H9 (cell line): ENCODE results near the gene NHS. TPM values are rescaled to one million over a fixed set of nuclear protein-coding genes. Genes with fewer than 3 reads are reported as not detected.

Experiments
- DNase-seq: peaks from one replicate; pipeline ENCODE4 v3.0.0-alpha.2; 2017
- H2AFZ ChIP-seq: one replicate; pipeline ENCODE4 v1.6.1; 2013; ENCODE audit warnings: mild to moderate bottlenecking, low read length, control low read depth, moderate library complexity
- H2AK5ac ChIP-seq: 2 replicates; pipeline ENCODE4 v1.6.1; 2013; ENCODE audit warnings: low read length, control low read depth, mixed read lengths; ENCODE audit not compliant: insufficient read length
- H2BK120ac ChIP-seq: one replicate; pipeline ENCODE4 v1.6.1; 2013; ENCODE audit warnings: low read depth, mild to moderate bottlenecking, low read length, control low read depth, inconsistent platforms; ENCODE audit not compliant: poor library complexity, severe bottlenecking
- H2BK12ac ChIP-seq: 2 replicates; pipeline ENCODE4 v1.6.1; 2013; ENCODE audit warnings: low read length, control low read depth, mixed read lengths, low read depth; ENCODE audit not compliant: insufficient read length
- H2BK15ac ChIP-seq: 2 replicates; pipeline ENCODE4 v1.6.1; 2013; ENCODE audit warnings: low read depth, low read length, control low read depth
- H2BK20ac ChIP-seq: one replicate; pipeline ENCODE4 v1.6.1; 2013; ENCODE audit warnings: low read depth, mild to moderate bottlenecking, low read length, control low read depth, inconsistent platforms; ENCODE audit not compliant: poor library complexity, severe bottlenecking
- H2BK5ac ChIP-seq: 2 replicates; pipeline ENCODE4 v1.6.1; 2013; ENCODE audit warnings: low read length, control low read depth, mixed read lengths; ENCODE audit not compliant: insufficient read length
- H3K14ac ChIP-seq: 2 replicates; pipeline ENCODE4 v1.6.1; 2013; ENCODE audit warnings: low read length, control low read depth; ENCODE audit not compliant: insufficient read depth
- H3K18ac ChIP-seq: 2 replicates; pipeline ENCODE4 v1.6.1; 2013; ENCODE audit warnings: low read depth, mild to moderate bottlenecking, mixed read lengths, low read length, control low read depth; ENCODE audit not compliant: insufficient read length
- H3K23ac ChIP-seq: 2 replicates; pipeline ENCODE4 v1.6.1; 2013; ENCODE audit warnings: low read length, control low read depth, mixed read lengths, low read depth; ENCODE audit not compliant: insufficient read length
- H3K23me2 ChIP-seq: 2 replicates; pipeline ENCODE4 v1.6.1; 2013; ENCODE audit warnings: low read depth, mild to moderate bottlenecking, mixed read lengths, low read length, control low read depth; ENCODE audit not compliant: insufficient read length, poor library complexity, severe bottlenecking
- H3K27ac ChIP-seq: 2 replicates; pipeline ENCODE4 v1.5.1; 2013; ENCODE audit warnings: low read length, control low read depth, mixed read lengths, low read depth; ENCODE audit not compliant: insufficient read length
- H3K27me3 ChIP-seq: 2 replicates; pipeline ENCODE4 v1.6.1; 2013; ENCODE audit warnings: low read length, control low read depth, inconsistent platforms; ENCODE audit not compliant: insufficient read depth
- H3K4ac ChIP-seq: 2 replicates; pipeline ENCODE4 v1.6.1; 2013; ENCODE audit warnings: low read depth, mild to moderate bottlenecking, control low read depth, inconsistent platforms, low read length, moderate library complexity
- H3K4me1 ChIP-seq: 2 replicates; pipeline ENCODE4 v1.6.1; 2013; ENCODE audit warnings: low read length, control low read depth, inconsistent platforms; ENCODE audit not compliant: insufficient read depth
- H3K4me2 ChIP-seq: 2 replicates; pipeline ENCODE4 v1.6.1; 2013; ENCODE audit warnings: low read length, control low read depth, mixed read lengths; ENCODE audit not compliant: insufficient read length, insufficient read depth
- H3K56ac ChIP-seq: 2 replicates; pipeline ENCODE4 v1.6.1; 2013; ENCODE audit warnings: low read depth, mild to moderate bottlenecking, mixed read lengths, low read length, control low read depth; ENCODE audit not compliant: insufficient read length
- H3K79me1 ChIP-seq: 2 replicates; pipeline ENCODE4 v1.6.1; 2013; ENCODE audit warnings: low read depth, mild to moderate bottlenecking, moderate library complexity, low read length, control low read depth, inconsistent platforms; ENCODE audit not compliant: insufficient read depth, poor library complexity, severe bottlenecking
- H3K79me2 ChIP-seq: 2 replicates; pipeline ENCODE4 v1.6.1; 2013; ENCODE audit warnings: low read length, control low read depth, inconsistent platforms; ENCODE audit not compliant: insufficient read depth
- H3K9ac ChIP-seq: 2 replicates; pipeline ENCODE4 v1.6.1; 2013; ENCODE audit warnings: low read length, control low read depth, mixed read lengths; ENCODE audit not compliant: insufficient read length; ENCODE audit errors: extremely low read depth
- H3K9me3 ChIP-seq: one replicate; pipeline ENCODE4 v1.6.1; 2013; ENCODE audit warnings: low read depth, low read length, inconsistent platforms; ENCODE audit not compliant: control insufficient read depth
- H3T11ph ChIP-seq: one replicate; pipeline ENCODE4 v1.6.1; 2013; ENCODE audit warnings: mild to moderate bottlenecking, low read length, control low read depth, inconsistent platforms
- H4K20me1 ChIP-seq: one replicate; pipeline ENCODE4 v1.6.1; 2013; ENCODE audit not compliant: control insufficient read depth, insufficient read length, insufficient read depth
- H4K5ac ChIP-seq: 2 replicates; pipeline ENCODE4 v1.6.1; 2013; ENCODE audit warnings: low read depth, mild to moderate bottlenecking, mixed read lengths, low read length, control low read depth; ENCODE audit not compliant: insufficient read length
- H4K8ac ChIP-seq: replicated peaks from 2 replicates; pipeline ENCODE4 v1.6.1; 2013; ENCODE audit warnings: low read length, control low read depth, mixed read lengths, low read depth; ENCODE audit not compliant: insufficient read length
- H4K91ac ChIP-seq: 2 replicates; pipeline ENCODE4 v1.6.1; 2013; ENCODE audit warnings: low read depth, mild to moderate bottlenecking, moderate library complexity, mixed read lengths, low read length, control low read depth; ENCODE audit not compliant: insufficient read length
- H3K27ac Mint-ChIP-seq, 3 experiments: 2 replicates in 2 of 3; 3 replicates in 1 of 3; pipeline ENCODE4 v1.8.0; 2020 to 2021; ENCODE audit warnings: mixed read lengths in 3 of 3, mild to moderate bottlenecking in 1 of 3, moderate library complexity in 1 of 3
- H3K27me3 Mint-ChIP-seq: 2 replicates; pipeline ENCODE4 v1.8.0; 2021; ENCODE audit warnings: low read depth, mild to moderate bottlenecking, moderate library complexity, mixed read lengths
- H3K36me3 Mint-ChIP-seq, 3 experiments: 2 replicates in 2 of 3; 3 replicates in 1 of 3; pipeline ENCODE4 v1.8.0; 2020 to 2021; ENCODE audit warnings: low read depth in 3 of 3, mixed read lengths in 3 of 3; ENCODE audit not compliant: insufficient read depth in 1 of 3
- H3K4me1 Mint-ChIP-seq, 2 experiments: 2 replicates each; pipeline ENCODE4 v1.8.0; 2020; ENCODE audit warnings: mixed read lengths in 2 of 2
- H3K4me3 Mint-ChIP-seq, 2 experiments: 2 replicates in 1 of 2; 3 replicates in 1 of 2; pipeline ENCODE4 v1.8.0; 2020 to 2021; ENCODE audit warnings: mild to moderate bottlenecking in 2 of 2, mixed read lengths in 2 of 2, moderate library complexity in 1 of 2
- H3K9me3 Mint-ChIP-seq, 2 experiments: 2 replicates in 1 of 2; 3 replicates in 1 of 2; pipeline ENCODE4 v1.8.0; 2020; ENCODE audit warnings: mild to moderate bottlenecking in 2 of 2, mixed read lengths in 2 of 2, moderate library complexity in 1 of 2
- CTCF ChIP-seq: fragments of 200-600 bp; sonication (generic); conservative IDR thresholded peaks from 3 replicates; pipeline ENCODE4 v1.8.0; 2021; ENCODE audit warnings: antibody characterized with exemption, mild to moderate bottlenecking
- WGBS: extraction: QIAGEN DNeasy Blood & Tissue Kit; methylation state at CpG from one replicate; pipeline ENCODE4 v1.1.7; 2013; ENCODE audit warnings: missing lambda C conversion rate, low lambda C conversion rate, mixed read lengths; ENCODE audit not compliant: insufficient read length; ENCODE audit errors: extremely low coverage; 5-methylcytosine and 5-hydroxymethylcytosine counted together
- total RNA-seq: library from RNA; stranded (reverse); gene quantifications from 2 replicates; pipeline ENCODE4 v1.2.1, GENCODE V29; 2021

The NHS gene
- total RNA-seq, 1 experiment from 2014 or later = 8.7 TPM

GRCh38 chrX:17674601-17675000 is 299.6 kb downstream of the NHS start:
- H3K9ac ChIP-seq = no peak overlapping the region
- Mint-ChIP-seq H3K9me3 (no peaks in the 10 kb centered on the region; a peak in 1 of 5 replicates), H3K4me1 (peaks cover 7 to 10% of the 10 kb centered on the region in 2 experiments; a peak in 3 of 4 replicates), H3K36me3 (peaks cover 0 to 2% (median 0%) of the 10 kb centered on the region in 3 experiments; a peak in 1 of 7 replicates), H3K27me3 (no peaks in the 10 kb centered on the region), H3K27ac (peak overlapping the region in 1 of 3 experiments; percentile 89; a peak in 1 of 7 replicates), H3K4me3 (no peak overlapping the region)
- H4K8ac ChIP-seq = no peak overlapping the region
- no peak overlapping the region for H3K4ac ChIP-seq
- H2BK12ac ChIP-seq = no peak overlapping the region
- no peaks in the 10 kb centered on the region for H3K23me2 ChIP-seq
- DNase-seq = no peak
- no peak overlapping the region for H2BK120ac ChIP-seq
- no peak overlapping the region for H3T11ph ChIP-seq
- H4K20me1 ChIP-seq = no peaks in the 10 kb centered on the region
- no peak overlapping the region for H3K56ac ChIP-seq
- H2BK20ac ChIP-seq = no peak overlapping the region
- no CpG with 5 or more reads among the region's 2 CpGs for WGBS
- no peaks in the 10 kb centered on the region for H3K79me1 ChIP-seq
- H2BK5ac ChIP-seq = no peak overlapping the region
- H3K18ac ChIP-seq = no peak overlapping the region
- H3K9me3 ChIP-seq = peaks cover 8% of the 10 kb centered on the region
- no peak for TF ChIP-seq CTCF
- H3K14ac ChIP-seq = no peak overlapping the region
- no peaks in the 10 kb centered on the region; the same call in 1 of the 2 replicates for H3K4me1 ChIP-seq
- H3K79me2 ChIP-seq = no peaks in the 10 kb centered on the region
- no peaks in the 10 kb centered on the region for H3K27me3 ChIP-seq
- H3K23ac ChIP-seq = no peak overlapping the region
- H3K4me2 ChIP-seq = no peak overlapping the region
- H4K5ac ChIP-seq = no peak overlapping the region
- H2AK5ac ChIP-seq = no peak overlapping the region
- no peak overlapping the region for H2BK15ac ChIP-seq
- H4K91ac ChIP-seq = no peak overlapping the region
- no peak overlapping the region for H2AFZ ChIP-seq
- no peak overlapping the region for H3K27ac ChIP-seq
